Measurements from ENCODE around the gene NHLH2.

Gene NHLH2

DNA sequence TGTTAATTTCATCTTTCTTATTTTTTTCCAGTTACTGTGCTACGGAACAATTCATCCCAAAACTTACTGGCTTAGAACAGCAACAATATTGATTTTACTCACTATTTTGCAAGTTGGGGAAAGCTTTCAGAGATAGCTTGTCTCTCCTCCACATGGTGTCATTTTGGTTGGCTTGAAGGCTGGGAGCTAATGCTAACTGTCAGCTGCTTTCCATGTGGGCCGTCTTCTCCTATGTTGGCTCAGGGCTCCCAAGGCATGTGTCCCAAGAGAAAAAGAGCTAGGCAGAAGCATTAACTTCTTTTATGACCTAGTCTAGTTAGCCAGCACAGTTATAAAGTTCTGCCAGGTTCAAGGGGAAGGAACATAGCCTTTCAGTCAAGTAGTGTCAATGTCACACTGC is 38.5 kb downstream of the NHLH2 start:
- DNase-seq (ENCODE audit: low read depth in 2 of 2), result no peak

DNA sequence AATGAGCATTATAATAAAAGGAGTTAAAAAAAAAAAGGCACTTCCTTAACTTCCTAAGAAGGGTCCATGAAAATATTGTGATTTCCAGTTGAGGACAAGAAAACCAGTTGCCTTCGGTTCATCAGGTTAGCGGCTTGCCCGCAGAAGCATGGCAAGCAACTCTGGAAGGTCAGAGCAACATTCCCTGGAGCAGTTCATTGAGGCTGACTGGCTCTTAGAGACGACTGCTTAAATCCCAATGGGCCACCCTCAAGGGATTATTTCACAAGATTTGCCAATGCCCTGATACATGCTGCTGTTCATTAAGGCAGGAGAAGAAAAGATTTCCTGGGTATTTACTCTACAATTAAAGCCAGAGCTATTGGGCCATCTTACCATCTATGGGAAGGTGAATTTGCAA is 43.4 kb downstream of the NHLH2 start:
- DNase-seq (ENCODE audit: low read depth in 2 of 2), result no peak

DNA sequence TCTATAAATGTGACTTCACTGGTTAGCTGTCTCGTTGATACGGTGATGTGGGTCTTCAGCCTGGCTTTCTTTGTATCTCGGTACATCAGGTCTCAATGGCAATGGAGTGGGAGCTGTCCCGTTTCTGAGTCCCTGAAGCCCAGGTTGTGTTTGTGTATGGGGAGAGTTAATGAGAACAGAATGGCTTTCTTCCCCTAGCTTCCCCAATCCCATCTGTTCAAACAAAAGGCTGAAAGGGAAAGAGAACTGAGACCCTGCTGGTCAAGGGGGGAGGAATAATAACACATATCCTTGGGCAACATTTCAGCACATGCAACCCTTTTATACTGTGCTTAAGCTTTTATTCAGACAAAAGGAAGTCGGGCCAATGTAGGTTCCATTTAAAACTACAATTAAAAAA is 44.0 kb downstream of the NHLH2 start:
- DNase-seq (ENCODE audit: low read depth in 2 of 2), result no peak

DNA sequence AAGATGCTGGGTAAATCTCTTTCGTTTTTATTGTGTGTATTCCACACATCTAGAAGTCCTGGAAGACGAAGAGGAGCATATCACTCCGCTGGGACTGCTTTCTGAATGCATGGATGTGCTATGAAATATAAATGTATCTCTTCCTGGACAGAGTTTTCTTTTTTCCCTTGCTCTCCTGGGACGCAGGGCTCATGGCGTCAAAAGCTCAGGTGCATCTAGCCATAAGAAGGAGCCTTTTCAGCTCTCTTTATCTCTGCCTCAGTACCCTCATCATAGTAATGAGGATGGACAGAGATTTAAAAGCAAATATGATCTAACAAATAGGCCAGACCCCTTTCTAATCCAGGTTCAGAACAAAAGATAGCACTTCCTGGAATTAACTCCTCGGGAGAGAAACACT is 44.9 kb downstream of the NHLH2 start:
- no peak for DNase-seq (ENCODE audit: low read depth in 2 of 2)

DNA sequence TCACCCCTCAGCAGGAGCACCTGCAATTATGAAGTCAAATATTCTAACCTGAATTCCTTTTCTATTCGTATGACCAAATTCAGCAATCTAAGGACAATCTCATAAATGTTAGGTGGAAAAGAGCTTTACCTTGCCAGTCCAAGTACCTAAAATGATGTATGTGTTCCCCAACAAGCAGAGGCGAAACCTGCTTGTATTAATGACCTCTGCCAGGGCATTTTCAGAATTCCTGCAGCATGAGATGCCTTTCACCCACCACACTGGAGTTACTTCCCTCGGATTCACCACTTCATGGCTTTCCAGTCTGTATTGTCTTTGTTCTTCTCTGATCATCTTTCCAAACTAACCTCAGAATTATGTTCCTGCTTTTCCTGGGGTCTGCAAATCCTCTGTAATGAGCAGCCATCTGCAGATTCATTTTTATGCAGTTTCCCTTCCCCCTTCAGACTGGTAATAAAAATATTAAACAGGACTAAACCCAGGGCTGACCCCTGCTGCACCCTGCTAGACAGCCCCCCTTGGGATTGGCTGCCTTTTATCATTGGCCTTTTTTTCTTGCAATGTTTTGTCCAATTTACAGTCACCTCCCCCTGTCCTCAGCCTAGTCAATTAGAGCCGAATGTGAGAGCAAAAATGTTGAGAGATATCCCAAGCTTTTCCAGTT is 45.8 kb downstream of the NHLH2 start:
- no peak for DNase-seq (ENCODE audit: low read depth in 2 of 2)

GRCh38 chr1:115793162-115793561 is 47.8 kb downstream of the NHLH2 start:
- DNase-seq (ENCODE audit: low read depth in 2 of 2), result no peak

GRCh38 chr1:115791816-115792215 is 49.1 kb downstream of the NHLH2 start:
- DNase-seq (ENCODE audit: low read depth in 2 of 2), result no peak

DNA sequence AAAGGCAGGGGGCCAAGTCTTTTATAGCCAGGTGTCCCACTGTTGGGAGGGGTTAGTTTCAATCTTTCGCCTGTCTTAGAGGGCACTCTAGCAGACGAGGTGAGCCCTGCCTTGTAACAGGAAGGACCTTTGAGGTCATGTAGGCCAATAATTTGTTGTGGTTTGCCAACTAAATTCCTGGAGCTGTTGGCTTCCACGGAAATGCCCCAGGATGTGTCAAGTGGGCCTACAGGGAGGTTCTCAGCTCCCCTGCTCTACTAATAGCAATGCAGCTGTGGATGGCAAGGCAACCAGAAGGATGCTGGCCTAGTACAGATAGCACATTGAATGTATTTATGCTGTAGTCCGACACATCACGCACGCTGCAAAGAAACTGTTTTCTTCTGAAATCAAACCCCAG is 50.1 kb downstream of the NHLH2 start:
- DNase-seq (ENCODE audit: low read depth in 2 of 2), result no peak

- DNase-seq (ENCODE audit: low read depth in 2 of 2), result no peak
Observed at GRCh38 chr1:115790356-115790755, 50.6 kb downstream of the NHLH2 start.

Measured in stimulated activated CD4-positive, alpha-beta T cell treated with anti-CD3 and anti-CD28 coated beads, Interleukin-1b, Interleukin-23, amount 100 ng/mL, for 4 hours (primary cell).